ENCODE results near the gene SH3BGRL3.

SH3BGRL3 gene

GRCh38 chr1:26293911-26294463, 14.1 kb downstream of the SH3BGRL3 start:
- POLR2A ChIA-PET: no interaction called here
- no peak for DNase-seq (ENCODE audit: extremely low spot score)
- CTCF ChIA-PET: interaction anchor here (1.0 kb wide), 1 partner anchor 8 kb away, joined by 3 read pairs; no protein-coding TSS in a partner anchor
- TF ChIP-seq CTBP1 (IDR thresholded peaks at IDR 0.05; ENCODE audit: borderline replicate concordance) (no peak), ZNF384 (IDR thresholded peaks at IDR 0.05) (no peak), BHLHE40 (IDR thresholded peaks at IDR 0.05; ENCODE audit: borderline replicate concordance) (no peak), FOXA1 (IDR thresholded peaks at IDR 0.05) (no peak), SP1 (IDR thresholded peaks at IDR 0.05) (no peak), TARDBP (IDR thresholded peaks at IDR 0.05) (no peak), PKNOX1 (IDR thresholded peaks at IDR 0.05) (no peak), FOXK2 (IDR thresholded peaks at IDR 0.05) (no peak), HDGF (IDR thresholded peaks at IDR 0.05; ENCODE audit: borderline replicate concordance) (no peak), LEF1 (IDR thresholded peaks at IDR 0.05; ENCODE audit: borderline replicate concordance) (no peak), SUZ12 (IDR thresholded peaks at IDR 0.05) (no peak), ELF4 (IDR thresholded peaks at IDR 0.05) (no peak), FOXM1 (IDR thresholded peaks at IDR 0.05; ENCODE audit: borderline replicate concordance) (no peak), ARNT (IDR thresholded peaks at IDR 0.05) (no peak), L3MBTL2 (conservative IDR thresholded peaks at IDR 0.05) (no peak), NFRKB (IDR thresholded peaks at IDR 0.05) (no peak)

- POLR2A ChIA-PET: interaction anchor here (1.4 kb wide), 1 partner anchor 12 kb away, joined by 7 read pairs; the partner anchor contains the start of gene UBXN11
- CTCF ChIA-PET: no interaction called here
- no peak for TF ChIP-seq LEF1 (IDR thresholded peaks at IDR 0.05; ENCODE audit: borderline replicate concordance)
- no peak for TF ChIP-seq FOXM1 (IDR thresholded peaks at IDR 0.05; ENCODE audit: borderline replicate concordance)
- TF ChIP-seq CTBP1 (IDR thresholded peaks at IDR 0.05; ENCODE audit: borderline replicate concordance): no peak
- TF ChIP-seq TARDBP (IDR thresholded peaks at IDR 0.05): no peak
- no peak for TF ChIP-seq FOXA1 (IDR thresholded peaks at IDR 0.05)
- no peak for TF ChIP-seq SP1 (IDR thresholded peaks at IDR 0.05)
- TF ChIP-seq ELF4 (IDR thresholded peaks at IDR 0.05): no peak
- TF ChIP-seq FOXK2 (IDR thresholded peaks at IDR 0.05): no peak
- no peak for TF ChIP-seq BHLHE40 (IDR thresholded peaks at IDR 0.05; ENCODE audit: borderline replicate concordance)
- TF ChIP-seq L3MBTL2 (conservative IDR thresholded peaks at IDR 0.05): no peak
- TF ChIP-seq ARNT (IDR thresholded peaks at IDR 0.05): no peak
- TF ChIP-seq HDGF (IDR thresholded peaks at IDR 0.05; ENCODE audit: borderline replicate concordance): no peak
- TF ChIP-seq ZNF384 (IDR thresholded peaks at IDR 0.05): no peak
- TF ChIP-seq PKNOX1 (IDR thresholded peaks at IDR 0.05): no peak
- TF ChIP-seq NFRKB (IDR thresholded peaks at IDR 0.05): no peak
- TF ChIP-seq SUZ12 (IDR thresholded peaks at IDR 0.05): no peak
- DNase-seq (ENCODE audit: extremely low spot score): no peak
These were observed 15.6 kb downstream of the SH3BGRL3 start for GRCh38 chr1:26295194-26296138.

GRCh38 chr1:26296340-26297056, 16.6 kb downstream of the SH3BGRL3 start:
- no peak for DNase-seq (ENCODE audit: extremely low spot score)
- TF ChIP-seq FOXM1 (IDR thresholded peaks at IDR 0.05; ENCODE audit: borderline replicate concordance): no peak
- no peak for TF ChIP-seq TARDBP (IDR thresholded peaks at IDR 0.05)
- no peak for TF ChIP-seq L3MBTL2 (conservative IDR thresholded peaks at IDR 0.05)
- TF ChIP-seq BHLHE40 (IDR thresholded peaks at IDR 0.05; ENCODE audit: borderline replicate concordance): no peak
- TF ChIP-seq NFRKB (IDR thresholded peaks at IDR 0.05): no peak
- TF ChIP-seq CTBP1 (IDR thresholded peaks at IDR 0.05; ENCODE audit: borderline replicate concordance): no peak
- TF ChIP-seq FOXA1 (IDR thresholded peaks at IDR 0.05): no peak
- TF ChIP-seq SP1 (IDR thresholded peaks at IDR 0.05): no peak
- TF ChIP-seq ELF4 (IDR thresholded peaks at IDR 0.05): no peak
- TF ChIP-seq HDGF (IDR thresholded peaks at IDR 0.05; ENCODE audit: borderline replicate concordance): no peak
- TF ChIP-seq FOXK2 (IDR thresholded peaks at IDR 0.05): no peak
- no peak for TF ChIP-seq ARNT (IDR thresholded peaks at IDR 0.05)
- TF ChIP-seq ZNF384 (IDR thresholded peaks at IDR 0.05): no peak
- TF ChIP-seq SUZ12 (IDR thresholded peaks at IDR 0.05): no peak
- TF ChIP-seq LEF1 (IDR thresholded peaks at IDR 0.05; ENCODE audit: borderline replicate concordance): no peak
- TF ChIP-seq PKNOX1 (IDR thresholded peaks at IDR 0.05): no peak
- POLR2A ChIA-PET: interaction anchor here (1.4 kb wide), 1 partner anchor 11 kb away, joined by 7 read pairs; the partner anchor contains the start of gene UBXN11
- CTCF ChIA-PET: interaction anchor here (0.6 to 1.0 kb wide), 3 partner anchors 11 to 113 kb away, joined by 3 read pairs; no protein-coding TSS in a partner anchor

GRCh38 chr1:26297057-26297790, 17.3 kb downstream of the SH3BGRL3 start:
- ChIA-PET CTCF (interaction anchor here (0.6 to 1.0 kb wide), 3 partner anchors 12 to 113 kb away, joined by 3 read pairs; no protein-coding TSS in a partner anchor), POLR2A (no interaction called here)

More at GRCh38 chr1:26297057-26297790, 17.3 kb downstream of the SH3BGRL3 start:
- no peak for DNase-seq (ENCODE audit: extremely low spot score)
- TF ChIP-seq SUZ12 (IDR thresholded peaks at IDR 0.05): no peak
- no peak for TF ChIP-seq ELF4 (IDR thresholded peaks at IDR 0.05)
- TF ChIP-seq FOXA1 (IDR thresholded peaks at IDR 0.05): no peak
- TF ChIP-seq FOXK2 (IDR thresholded peaks at IDR 0.05): no peak
- TF ChIP-seq TARDBP (IDR thresholded peaks at IDR 0.05): no peak
- TF ChIP-seq HDGF (IDR thresholded peaks at IDR 0.05; ENCODE audit: borderline replicate concordance): no peak
- no peak for TF ChIP-seq NFRKB (IDR thresholded peaks at IDR 0.05)
- no peak for TF ChIP-seq LEF1 (IDR thresholded peaks at IDR 0.05; ENCODE audit: borderline replicate concordance)
- TF ChIP-seq BHLHE40 (IDR thresholded peaks at IDR 0.05; ENCODE audit: borderline replicate concordance): no peak
- no peak for TF ChIP-seq ARNT (IDR thresholded peaks at IDR 0.05)
- TF ChIP-seq PKNOX1 (IDR thresholded peaks at IDR 0.05): no peak

Measured in HEK293T (cell line).